Neural cell (in vitro differentiated cells): ENCODE measurements around the gene BABAM2.

Experiments
- EZH2 ChIP-seq: fragments of 200-600, 300-800 bp; shearing (Covaris generic), sonication (generic); IDR thresholded peaks from 2 replicates; pipeline ENCODE4 v1.6.1; 2014; ENCODE audit warnings: antibody characterized with exemption, low read length, borderline replicate concordance, mild to moderate bottlenecking; ENCODE audit not compliant: insufficient read depth, poor library complexity, severe bottlenecking
- MXI1 ChIP-seq: fragments of 450-650 bp; conservative IDR thresholded peaks from 2 replicates; pipeline ENCODE4 v1.6.1; 2014; ENCODE audit warnings: antibody characterized with exemption, mild to moderate bottlenecking; ENCODE audit not compliant: poor library complexity, severe bottlenecking
- TF ChIP-seq, protein P1 (sequence below): IDR thresholded peaks from 2 replicates; pipeline ENCODE4 v1.6.1; 2012; ENCODE audit warnings: borderline replicate concordance

DNA sequence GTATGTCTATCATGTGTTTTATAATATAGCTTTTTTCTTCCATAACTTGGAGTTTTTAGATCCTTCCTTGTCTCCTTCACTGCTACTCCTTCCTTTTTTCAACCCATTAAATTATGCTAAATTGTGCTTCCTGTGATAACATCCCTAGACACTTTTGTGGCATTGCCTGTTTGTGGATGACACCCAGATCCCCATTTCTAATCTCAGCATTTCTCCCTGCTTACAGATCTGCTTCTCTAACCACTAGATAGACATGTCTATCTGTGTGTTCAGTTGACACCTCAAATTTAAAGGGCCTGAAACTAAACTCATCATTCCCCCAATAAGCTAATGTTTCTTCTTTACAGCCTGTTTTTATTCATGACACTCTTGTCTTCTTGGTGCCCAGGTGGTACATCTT, 244.8 kb downstream of the BABAM2 start:
- TF ChIP-seq, protein P1, sequence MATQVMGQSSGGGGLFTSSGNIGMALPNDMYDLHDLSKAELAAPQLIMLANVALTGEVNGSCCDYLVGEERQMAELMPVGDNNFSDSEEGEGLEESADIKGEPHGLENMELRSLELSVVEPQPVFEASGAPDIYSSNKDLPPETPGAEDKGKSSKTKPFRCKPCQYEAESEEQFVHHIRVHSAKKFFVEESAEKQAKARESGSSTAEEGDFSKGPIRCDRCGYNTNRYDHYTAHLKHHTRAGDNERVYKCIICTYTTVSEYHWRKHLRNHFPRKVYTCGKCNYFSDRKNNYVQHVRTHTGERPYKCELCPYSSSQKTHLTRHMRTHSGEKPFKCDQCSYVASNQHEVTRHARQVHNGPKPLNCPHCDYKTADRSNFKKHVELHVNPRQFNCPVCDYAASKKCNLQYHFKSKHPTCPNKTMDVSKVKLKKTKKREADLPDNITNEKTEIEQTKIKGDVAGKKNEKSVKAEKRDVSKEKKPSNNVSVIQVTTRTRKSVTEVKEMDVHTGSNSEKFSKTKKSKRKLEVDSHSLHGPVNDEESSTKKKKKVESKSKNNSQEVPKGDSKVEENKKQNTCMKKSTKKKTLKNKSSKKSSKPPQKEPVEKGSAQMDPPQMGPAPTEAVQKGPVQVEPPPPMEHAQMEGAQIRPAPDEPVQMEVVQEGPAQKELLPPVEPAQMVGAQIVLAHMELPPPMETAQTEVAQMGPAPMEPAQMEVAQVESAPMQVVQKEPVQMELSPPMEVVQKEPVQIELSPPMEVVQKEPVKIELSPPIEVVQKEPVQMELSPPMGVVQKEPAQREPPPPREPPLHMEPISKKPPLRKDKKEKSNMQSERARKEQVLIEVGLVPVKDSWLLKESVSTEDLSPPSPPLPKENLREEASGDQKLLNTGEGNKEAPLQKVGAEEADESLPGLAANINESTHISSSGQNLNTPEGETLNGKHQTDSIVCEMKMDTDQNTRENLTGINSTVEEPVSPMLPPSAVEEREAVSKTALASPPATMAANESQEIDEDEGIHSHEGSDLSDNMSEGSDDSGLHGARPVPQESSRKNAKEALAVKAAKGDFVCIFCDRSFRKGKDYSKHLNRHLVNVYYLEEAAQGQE, result no peak
- TF ChIP-seq MXI1 (no peak), EZH2 (no peak)
